ENCODE results near the gene INAVA.
"Not testable (repeated sequence)": the region's sequence is repeated elsewhere in the genome, so short reads cannot be mapped to it uniquely, and the experiment has no call there.

INAVA gene

DNA sequence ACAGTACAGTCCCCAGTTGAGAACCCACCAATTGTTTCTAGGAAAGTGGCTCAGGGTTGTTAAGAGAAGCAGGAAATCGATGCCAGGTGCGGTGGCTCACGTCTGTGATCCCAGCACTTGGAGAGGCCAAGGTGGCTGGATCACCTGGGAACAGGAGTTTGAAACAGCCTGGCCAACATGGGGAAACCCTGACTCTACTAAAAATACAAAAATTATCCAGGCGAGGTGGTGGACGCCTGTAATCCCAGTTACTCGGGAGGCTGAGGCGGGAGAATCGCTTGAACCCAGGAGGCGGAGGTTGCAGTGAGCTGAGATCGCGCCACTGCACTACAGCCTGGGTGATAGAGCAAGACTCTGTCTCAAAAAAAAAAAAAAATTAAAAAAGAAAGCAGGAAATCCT is 67.5 kb downstream of the INAVA start:
- H3K36me3 Mint-ChIP-seq (ENCODE audit: low read depth); H3K9me3 Mint-ChIP-seq; H3K4me3 Mint-ChIP-seq; intact Hi-C loops (cut with micrococcal nuclease); H3K4me1 Mint-ChIP-seq (ENCODE audit: low read depth); H3K27ac Mint-ChIP-seq; H3K27me3 Mint-ChIP-seq: not testable (repeated sequence)

DNA sequence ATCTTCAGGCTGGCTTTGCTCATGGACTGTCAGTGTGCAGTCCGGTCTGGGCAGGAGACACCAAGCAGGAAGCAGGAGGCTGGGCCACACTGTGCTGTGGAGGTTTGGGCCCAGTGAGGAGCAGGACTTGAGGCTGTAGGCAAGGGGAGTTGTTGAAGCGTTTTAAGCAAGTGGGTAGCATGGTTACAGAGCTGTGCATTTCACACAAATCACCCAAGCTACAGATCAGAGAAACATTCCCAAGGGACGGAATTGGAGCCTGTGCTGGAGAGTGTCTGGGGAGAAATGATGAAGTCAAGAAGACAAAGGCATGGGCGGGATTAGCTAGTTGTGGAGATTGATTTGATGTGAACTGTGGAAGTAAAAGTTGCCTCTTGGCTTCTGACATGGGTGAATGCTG is 67.9 kb downstream of the INAVA start:
- intact Hi-C loops (cut with micrococcal nuclease) = no loop called here
- no peaks in the 10 kb centered on the region for H3K36me3 Mint-ChIP-seq (ENCODE audit: low read depth)
- no peak overlapping the region for H3K4me3 Mint-ChIP-seq
- no peaks in the 10 kb centered on the region for H3K9me3 Mint-ChIP-seq
- H3K27ac Mint-ChIP-seq = no peak overlapping the region
- H3K27me3 Mint-ChIP-seq = peaks cover 2% of the 10 kb centered on the region
- H3K4me1 Mint-ChIP-seq (ENCODE audit: low read depth) = no peaks in the 10 kb centered on the region

DNA sequence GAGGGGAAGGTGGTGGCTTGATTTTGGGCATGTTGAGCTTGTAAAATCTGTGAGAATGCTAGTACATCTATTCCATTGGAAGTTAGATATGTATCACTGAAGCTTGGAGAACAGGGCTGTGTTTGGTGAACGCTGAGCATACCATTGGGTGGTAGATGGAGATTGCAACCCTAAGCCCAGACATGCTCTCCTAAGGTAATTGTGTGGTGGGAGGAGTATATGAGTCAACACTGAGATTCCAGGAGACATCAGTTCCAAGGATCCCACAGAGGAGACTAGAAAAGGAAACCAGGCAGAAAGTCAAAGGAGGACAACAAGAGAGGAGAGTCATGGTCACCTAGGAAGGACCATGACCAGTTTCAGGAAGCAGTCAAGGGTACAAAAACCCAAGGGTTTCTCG is 68.4 kb downstream of the INAVA start:
- Mint-ChIP-seq H3K9me3 (no peaks in the 10 kb centered on the region), H3K36me3 (ENCODE audit: low read depth) (no peaks in the 10 kb centered on the region), H3K4me1 (ENCODE audit: low read depth) (no peaks in the 10 kb centered on the region), H3K4me3 (no peak overlapping the region), H3K27me3 (peaks cover 2% of the 10 kb centered on the region), H3K27ac (no peak overlapping the region)
- intact Hi-C loops (cut with micrococcal nuclease) = no loop called here

GRCh38 chr1:200963888-200964287 is 69.2 kb downstream of the INAVA start:
- H3K4me1 Mint-ChIP-seq (ENCODE audit: low read depth); H3K27me3 Mint-ChIP-seq; H3K4me3 Mint-ChIP-seq; H3K9me3 Mint-ChIP-seq; H3K27ac Mint-ChIP-seq; intact Hi-C loops (cut with micrococcal nuclease); H3K36me3 Mint-ChIP-seq (ENCODE audit: low read depth): not testable (repeated sequence)
